ENCODE measurements around the gene SLC24A2. TPM values are rescaled to one million over a fixed set of nuclear protein-coding genes. Genes with fewer than 3 reads are reported as not detected.
"Not testable (repeated sequence)": the region's sequence is repeated elsewhere in the genome, so short reads cannot be mapped to it uniquely, and the experiment has no call there.

Gene SLC24A2
- total RNA-seq: under 1 TPM; 0.06 to 0.28 TPM
- long read RNA-seq: 0 reads

DNA sequence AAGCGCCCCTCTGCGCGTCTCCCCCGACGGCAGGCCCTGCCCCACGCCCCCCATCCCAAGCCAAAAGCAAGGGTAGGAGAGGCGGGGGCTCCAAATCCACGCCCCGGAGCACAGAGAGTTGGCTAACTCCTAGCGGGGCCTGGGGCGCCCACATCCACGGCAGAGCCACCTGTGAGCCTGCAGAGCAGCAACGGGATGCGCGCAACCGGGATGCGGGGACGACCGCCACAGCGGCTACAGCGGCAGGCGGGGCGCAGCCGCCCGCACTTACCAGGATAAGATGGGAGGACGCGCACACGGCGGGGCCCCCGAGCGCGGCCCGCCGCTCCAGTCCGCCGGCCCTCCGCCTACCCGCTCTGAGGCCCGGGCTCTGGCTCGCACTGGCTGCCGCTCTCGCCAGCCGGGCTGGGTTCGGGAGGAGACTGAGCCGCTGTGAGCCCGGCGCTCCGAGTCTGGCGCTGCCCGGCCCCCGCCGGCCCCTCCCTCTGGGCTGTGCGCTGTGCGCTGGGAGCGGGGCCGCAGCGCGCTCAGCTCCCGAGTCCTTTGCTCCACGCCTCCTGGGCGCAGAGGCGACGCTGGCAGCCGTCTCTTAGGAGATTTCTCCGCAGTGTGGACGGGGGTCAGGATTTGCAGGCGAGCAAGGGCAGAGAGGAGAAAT is at the start of gene SLC24A2:
Gene SLC24A2 (minus strand): TSS at position 424 of the 658 bp plus-strand sequence.
- intact Hi-C loops (cut with DNase I, micrococcal nuclease): no loop called here
- no peak for DNase-seq
- no peak for ATAC-seq

DNA sequence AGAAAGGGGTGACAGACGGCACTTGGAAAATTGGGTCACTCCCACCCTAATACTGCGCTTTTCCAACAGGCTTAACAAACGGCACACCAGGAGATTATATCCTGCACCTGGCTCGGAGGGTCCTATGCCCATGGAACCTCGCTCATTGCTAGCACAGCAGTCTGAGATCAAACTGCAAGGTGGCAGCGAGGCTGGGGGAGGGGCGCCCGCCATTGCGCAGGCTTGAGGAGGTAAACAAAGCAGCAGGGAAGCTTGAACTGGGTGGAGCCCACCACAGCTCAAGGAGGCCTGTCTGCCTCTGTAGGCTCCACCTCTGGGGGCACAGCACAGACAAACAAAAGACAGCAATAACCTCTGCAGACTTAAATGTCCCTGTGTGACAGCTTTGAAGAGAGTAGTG is 44.5 kb upstream of the SLC24A2 start:
- DNase-seq; intact Hi-C loops (cut with DNase I, micrococcal nuclease); ATAC-seq: not testable (repeated sequence)

DNA sequence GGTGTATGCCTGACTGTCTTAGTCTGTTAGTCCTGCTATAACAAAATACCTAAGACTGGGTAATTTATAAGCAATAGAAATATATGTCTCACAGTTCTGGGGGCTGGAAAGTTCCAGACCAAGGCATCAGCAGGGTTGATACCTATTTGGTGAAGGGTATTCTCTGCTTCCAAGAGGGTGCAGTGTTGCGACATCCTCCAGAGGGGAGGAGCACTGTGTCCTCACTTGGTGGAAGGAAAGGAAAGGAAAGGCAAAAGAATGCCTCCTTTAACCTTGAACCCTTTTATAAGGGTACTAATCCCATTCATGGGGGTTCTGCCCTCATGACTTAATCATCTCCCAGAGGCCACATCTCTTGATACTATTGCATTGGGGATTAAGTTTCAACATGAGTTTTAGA is 42.0 kb upstream of the SLC24A2 start:
- intact Hi-C loops (cut with DNase I, micrococcal nuclease): no loop called here
- no peak for DNase-seq

DNA sequence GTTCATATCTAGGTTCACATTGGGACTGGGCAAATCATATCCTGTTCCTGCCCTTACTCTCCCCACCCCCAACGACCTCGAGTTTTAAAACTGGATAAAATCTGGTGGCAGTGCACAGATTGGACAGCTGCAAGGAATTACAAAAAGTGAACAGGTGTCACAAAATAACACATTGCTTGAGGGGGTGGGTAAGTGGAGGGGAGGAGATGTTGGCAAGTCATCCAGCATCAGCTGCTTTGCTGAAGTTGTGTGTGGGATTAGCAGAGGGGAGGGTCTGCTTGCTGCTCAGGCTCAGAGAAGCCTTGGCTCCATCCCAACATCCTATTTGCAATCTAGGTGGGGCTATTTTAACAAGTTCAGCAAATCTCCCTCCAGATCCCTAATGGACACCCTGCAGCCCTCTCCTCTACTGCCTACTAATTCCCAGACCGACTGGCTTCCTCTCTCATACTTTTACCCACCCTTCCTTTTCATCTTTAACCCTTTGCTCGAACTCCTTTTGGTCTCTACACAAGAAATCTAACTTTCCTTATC is 39.8 kb upstream of the SLC24A2 start:
- DNase-seq (no peak), ATAC-seq (no peak)
- intact Hi-C loops (cut with DNase I, micrococcal nuclease): no loop called here

More for the DNA sequence above, 42.0 kb upstream of the SLC24A2 start:
- ATAC-seq: no peak

DNA sequence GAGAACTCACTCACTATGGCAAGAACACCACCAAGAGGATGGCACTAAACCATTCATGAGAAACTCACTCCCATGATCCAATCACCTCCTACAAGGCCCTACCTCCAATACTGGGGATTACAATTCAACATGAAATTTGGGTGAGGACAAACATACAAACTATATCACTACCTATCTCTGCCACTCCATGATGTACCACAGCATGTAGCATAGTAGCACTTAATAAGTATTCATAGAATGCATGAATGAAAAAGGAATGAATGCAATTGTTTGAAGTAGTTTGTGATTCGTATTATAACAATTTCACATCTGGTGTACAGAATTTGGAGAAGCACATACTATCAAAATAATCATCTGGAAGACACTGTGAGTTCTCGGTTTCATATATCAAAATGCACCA is 27.9 kb upstream of the SLC24A2 start:
- no peak for DNase-seq
- no peak for ATAC-seq
- intact Hi-C loops (cut with DNase I, micrococcal nuclease): no loop called here

DNA sequence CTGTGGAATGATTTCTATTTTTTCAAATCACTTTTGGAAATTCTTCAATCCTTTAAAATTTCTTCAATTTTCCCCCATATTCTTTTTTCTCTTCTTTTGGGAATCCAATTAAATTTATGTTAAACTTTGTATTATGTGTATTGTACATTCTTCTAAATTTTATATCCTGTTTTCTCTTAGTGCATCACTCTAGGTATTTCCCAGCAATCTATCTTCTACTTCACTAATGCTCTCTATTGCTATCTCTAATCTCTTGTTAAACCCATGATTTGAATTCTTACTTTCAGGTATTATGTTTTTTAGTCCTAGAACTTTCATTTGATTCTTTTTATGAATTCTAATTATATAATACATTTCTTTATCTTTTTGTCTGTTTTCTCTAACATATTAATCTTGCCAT is 23.4 kb upstream of the SLC24A2 start:
- DNase-seq (no peak), ATAC-seq (no peak)
- intact Hi-C loops (cut with DNase I, micrococcal nuclease): loop anchor here in 1 of 2 donors (5.0 kb wide), 1 partner anchor 50 kb away; no protein-coding TSS in a partner anchor

- ATAC-seq: no peak
- intact Hi-C loops (cut with DNase I, micrococcal nuclease): loop anchor here in 1 of 2 donors (5.0 kb wide), 1 partner anchor 47 kb away; no protein-coding TSS in a partner anchor
- no peak for DNase-seq
Observed at GRCh38 chr9:19809422-19810269, 20.8 kb upstream of the SLC24A2 start.

GRCh38 chr9:19807182-19807892 is 18.5 kb upstream of the SLC24A2 start:
- DNase-seq: no peak
- intact Hi-C loops (cut with DNase I, micrococcal nuclease): no loop called here
- ATAC-seq: no peak

GRCh38 chr9:19804431-19804830 is 15.6 kb upstream of the SLC24A2 start:
- ATAC-seq: no peak
- intact Hi-C loops (cut with DNase I, micrococcal nuclease): no loop called here

DNA sequence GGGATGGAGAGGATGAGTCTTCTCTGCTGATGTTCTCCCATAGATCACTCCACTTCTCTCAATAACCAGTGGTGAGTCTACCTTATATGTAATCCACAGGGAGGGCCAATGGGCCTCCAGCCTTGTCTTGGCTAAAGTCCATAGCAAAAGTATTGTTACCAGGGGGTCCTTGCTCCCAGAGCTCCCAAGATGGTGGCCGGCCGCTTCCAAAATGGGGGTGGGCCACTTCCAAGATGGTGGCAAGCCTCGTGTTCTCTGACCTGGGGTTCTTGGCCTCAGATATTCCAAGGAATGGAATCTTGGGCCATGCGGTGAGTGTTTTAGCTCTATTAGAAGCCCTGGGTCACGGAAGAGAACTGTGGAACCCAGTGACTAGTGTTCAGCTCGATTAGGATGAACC is 12.0 kb upstream of the SLC24A2 start:
- ATAC-seq (no peak), DNase-seq (no peak)
- intact Hi-C loops (cut with DNase I, micrococcal nuclease): no loop called here

More at GRCh38 chr9:19804431-19804830, 15.6 kb upstream of the SLC24A2 start:
- no peak for DNase-seq

GRCh38 chr9:19799784-19800183 is 10.9 kb upstream of the SLC24A2 start:
- no peak for ATAC-seq
- intact Hi-C loops (cut with DNase I, micrococcal nuclease): no loop called here
- no peak for DNase-seq

- intact Hi-C loops (cut with DNase I, micrococcal nuclease): no loop called here
- DNase-seq (no peak), ATAC-seq (no peak)
Observed at GRCh38 chr9:19788152-19788551, 685 bp downstream of the SLC24A2 start.

- no peak for ATAC-seq
- DNase-seq: no peak
- intact Hi-C loops (cut with DNase I, micrococcal nuclease): no loop called here
Observed at GRCh38 chr9:19787672-19788071, 1.2 kb downstream of the SLC24A2 start.

DNA sequence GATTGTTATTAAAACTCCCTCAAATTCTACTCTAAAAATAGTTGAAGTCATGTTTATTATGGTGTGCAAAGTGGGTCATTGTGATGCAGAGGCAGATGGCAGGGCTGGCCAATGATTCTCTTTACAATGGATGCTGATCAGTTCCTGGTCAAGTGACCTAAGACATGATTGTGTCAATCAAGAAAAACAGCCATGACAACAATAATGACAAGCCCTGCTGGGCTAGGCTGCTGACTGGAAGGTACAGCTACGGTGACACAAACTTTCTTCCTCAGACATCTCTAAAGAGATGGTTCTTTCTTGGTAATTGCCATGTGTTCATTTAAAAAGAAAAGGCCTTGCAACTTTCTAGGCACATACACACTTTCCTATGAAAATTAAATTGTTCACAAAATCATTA is 3.6 kb downstream of the SLC24A2 start:
- ATAC-seq (no peak), DNase-seq (no peak)
- intact Hi-C loops (cut with DNase I, micrococcal nuclease): no loop called here

GRCh38 chr9:19784136-19784535 is 4.7 kb downstream of the SLC24A2 start:
- ATAC-seq: no peak
- intact Hi-C loops (cut with DNase I, micrococcal nuclease): no loop called here
- DNase-seq: no peak

- intact Hi-C loops (cut with DNase I, micrococcal nuclease): no loop called here
- DNase-seq (no peak), ATAC-seq (no peak)
Observed at GRCh38 chr9:19783500-19783899, 5.3 kb downstream of the SLC24A2 start.

DNA sequence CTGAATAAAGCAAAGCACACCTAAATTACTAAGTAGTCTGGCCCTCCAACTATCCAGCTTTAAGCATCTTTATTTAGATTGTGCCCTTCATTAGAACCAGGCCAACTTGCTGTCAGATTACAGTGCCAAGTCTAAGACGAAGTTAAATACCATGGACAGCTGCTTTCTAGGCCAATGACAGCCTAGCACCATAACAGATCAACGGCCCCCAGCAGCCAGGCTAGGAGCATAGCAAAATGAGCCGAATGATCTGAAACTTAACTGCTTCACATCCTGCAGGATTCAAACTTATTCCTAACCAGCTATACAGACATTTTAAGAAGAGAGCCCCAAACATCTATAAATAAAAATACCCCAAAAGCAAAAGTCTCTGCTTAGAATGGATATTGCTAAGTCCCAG is 6.8 kb downstream of the SLC24A2 start:
- intact Hi-C loops (cut with DNase I, micrococcal nuclease): no loop called here

GRCh38 chr9:19781240-19781639 is 7.6 kb downstream of the SLC24A2 start:
- DNase-seq: no peak
- no peak for ATAC-seq
- intact Hi-C loops (cut with DNase I, micrococcal nuclease): no loop called here

More for the DNA sequence above, 6.8 kb downstream of the SLC24A2 start:
- ATAC-seq: no peak
- DNase-seq: no peak

DNA sequence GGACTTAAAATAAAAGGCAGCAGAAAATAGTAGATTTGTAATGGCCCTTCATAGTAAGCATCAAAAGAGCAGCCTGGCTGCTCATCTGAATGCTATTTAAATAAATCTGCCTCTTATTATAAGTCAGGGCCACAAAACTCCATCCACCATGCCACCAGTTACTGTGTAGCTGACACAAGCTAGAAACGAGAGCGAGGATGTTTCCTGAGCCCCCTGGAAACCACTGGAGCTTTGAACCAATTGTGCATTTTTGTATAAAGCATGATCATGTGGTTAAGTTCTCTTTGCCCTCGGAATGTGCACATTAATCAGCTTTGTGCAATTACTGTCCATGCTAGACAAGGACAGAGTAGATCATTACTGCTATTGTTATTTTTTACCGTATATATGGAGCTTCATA is 17.4 kb downstream of the SLC24A2 start:
- ATAC-seq (no peak), DNase-seq (no peak)
- intact Hi-C loops (cut with DNase I, micrococcal nuclease): no loop called here

All from left colon (tissue), 2 donors.